SH-SY5Y (cell line): Measurements from ENCODE around the gene MCTP2.

Source experiments
- GATA2 ChIP-seq: IDR thresholded peaks from 2 replicates; pipeline ENCODE4 v1.6.1; 2011; ENCODE audit warnings: mild to moderate bottlenecking, low read depth, low read length
- GATA3 ChIP-seq: IDR thresholded peaks from 2 replicates; pipeline ENCODE4 v1.6.1; 2011; ENCODE audit warnings: low read depth, mild to moderate bottlenecking, low read length, moderate library complexity

- TF ChIP-seq GATA2 = peak; percentile 10; the same call in 1 of the 2 replicates
- no peak for TF ChIP-seq GATA3
These were observed at the start of gene MCTP2 for GRCh38 chr15:94230883-94231722.
